HL-60/S4 treated with phorbol 12-myristate 13-acetate at 8.2 ng/mL for 4 days and 3 days (cell line): ENCODE results near the gene SCGB1C2.
"Not testable (repeated sequence)": the region's sequence is repeated elsewhere in the genome, so short reads cannot be mapped to it uniquely, and the experiment has no call there.

Source experiments
- in situ Hi-C: fragments of 300-500 bp; cut with MboI; formaldehyde crosslinking; loops from 2 replicates; pipeline ENCODE4 v1.15.0; 2022; ENCODE audit warnings: low sequenced_read_pairs

The SCGB1C2 gene

GRCh38 chr17:148757-149156, 11.4 kb downstream of the SCGB1C2 start:
- in situ Hi-C loops: no loop called here

- in situ Hi-C loops: no loop called here
Observed at GRCh38 chr17:149231-149630, 11.9 kb downstream of the SCGB1C2 start.

GRCh38 chr17:149897-150584, 12.7 kb downstream of the SCGB1C2 start:
- in situ Hi-C loops: no loop called here

GRCh38 chr17:151004-151403, 13.6 kb downstream of the SCGB1C2 start:
- in situ Hi-C loops: no loop called here

GRCh38 chr17:151886-152859, 14.8 kb downstream of the SCGB1C2 start:
- in situ Hi-C loops: no loop called here

GRCh38 chr17:152860-153420, 15.6 kb downstream of the SCGB1C2 start:
- in situ Hi-C loops: no loop called here

- in situ Hi-C loops: no loop called here
Observed at GRCh38 chr17:153851-154250, 16.5 kb downstream of the SCGB1C2 start.

GRCh38 chr17:155576-155975, 18.2 kb downstream of the SCGB1C2 start:
- in situ Hi-C loops: no loop called here

- in situ Hi-C loops: no loop called here
Observed at GRCh38 chr17:156094-156621, 18.8 kb downstream of the SCGB1C2 start.

GRCh38 chr17:156946-157345, 19.6 kb downstream of the SCGB1C2 start:
- in situ Hi-C loops: no loop called here

- in situ Hi-C loops: no loop called here
Observed at GRCh38 chr17:157901-158300, 20.5 kb downstream of the SCGB1C2 start.

GRCh38 chr17:158379-158778, 21.0 kb downstream of the SCGB1C2 start:
- in situ Hi-C loops: no loop called here

- in situ Hi-C loops: no loop called here
Observed at GRCh38 chr17:159609-160008, 22.2 kb downstream of the SCGB1C2 start.

GRCh38 chr17:160336-160735, 23.0 kb downstream of the SCGB1C2 start:
- in situ Hi-C loops: no loop called here

GRCh38 chr17:161481-161880, 24.1 kb downstream of the SCGB1C2 start:
- in situ Hi-C loops: no loop called here

GRCh38 chr17:162689-163088, 25.3 kb downstream of the SCGB1C2 start:
- in situ Hi-C loops: no loop called here

GRCh38 chr17:163514-164098, 26.2 kb downstream of the SCGB1C2 start:
- in situ Hi-C loops: no loop called here

- in situ Hi-C loops: no loop called here
Observed at GRCh38 chr17:164303-165235, 27.2 kb downstream of the SCGB1C2 start.

- in situ Hi-C loops: no loop called here
Observed at GRCh38 chr17:165939-166338, 28.6 kb downstream of the SCGB1C2 start.

- in situ Hi-C loops: not testable (repeated sequence)
Observed at GRCh38 chr17:168614-169013, 31.2 kb downstream of the SCGB1C2 start.
